ENCODE results near the gene DMXL1.

DNA sequence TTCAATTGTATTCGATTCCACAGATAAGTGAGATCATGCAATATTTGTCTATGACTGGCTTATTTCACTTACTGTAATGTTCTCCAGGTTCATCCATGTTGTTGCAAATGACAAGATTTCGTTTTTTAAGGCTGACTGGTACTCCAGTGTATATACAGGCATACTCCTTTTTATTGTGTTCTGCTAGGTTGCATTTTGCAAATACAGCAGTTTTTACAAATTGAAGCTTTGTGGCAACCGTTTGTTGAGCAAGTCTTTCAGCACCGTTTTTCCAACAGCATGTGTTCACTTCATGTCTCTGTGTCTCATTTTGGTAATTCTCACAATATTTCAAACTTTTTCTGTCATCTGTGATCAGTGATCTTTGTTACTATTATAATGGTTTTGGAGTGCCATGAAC lies 82.7 kb downstream of the DMXL1 start:
- TF ChIP-seq, protein P1, sequence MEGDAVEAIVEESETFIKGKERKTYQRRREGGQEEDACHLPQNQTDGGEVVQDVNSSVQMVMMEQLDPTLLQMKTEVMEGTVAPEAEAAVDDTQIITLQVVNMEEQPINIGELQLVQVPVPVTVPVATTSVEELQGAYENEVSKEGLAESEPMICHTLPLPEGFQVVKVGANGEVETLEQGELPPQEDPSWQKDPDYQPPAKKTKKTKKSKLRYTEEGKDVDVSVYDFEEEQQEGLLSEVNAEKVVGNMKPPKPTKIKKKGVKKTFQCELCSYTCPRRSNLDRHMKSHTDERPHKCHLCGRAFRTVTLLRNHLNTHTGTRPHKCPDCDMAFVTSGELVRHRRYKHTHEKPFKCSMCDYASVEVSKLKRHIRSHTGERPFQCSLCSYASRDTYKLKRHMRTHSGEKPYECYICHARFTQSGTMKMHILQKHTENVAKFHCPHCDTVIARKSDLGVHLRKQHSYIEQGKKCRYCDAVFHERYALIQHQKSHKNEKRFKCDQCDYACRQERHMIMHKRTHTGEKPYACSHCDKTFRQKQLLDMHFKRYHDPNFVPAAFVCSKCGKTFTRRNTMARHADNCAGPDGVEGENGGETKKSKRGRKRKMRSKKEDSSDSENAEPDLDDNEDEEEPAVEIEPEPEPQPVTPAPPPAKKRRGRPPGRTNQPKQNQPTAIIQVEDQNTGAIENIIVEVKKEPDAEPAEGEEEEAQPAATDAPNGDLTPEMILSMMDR (IDR thresholded peaks at IDR 0.05; ENCODE audit: low read depth, low read length) = no peak
- no peak for TF ChIP-seq EZH2phosphoT487 (IDR thresholded peaks at IDR 0.05; ENCODE audit: low read depth)

All from OCI-LY3 (cell line).